HEK293T (cell line): ENCODE data around the gene WIPF3.

ENCODE experiments used
- ARNT ChIP-seq: fragments of 450-650 bp; IDR thresholded peaks from 2 replicates; pipeline ENCODE4 v1.6.1; 2017; ENCODE audit warnings: mild to moderate bottlenecking
- BHLHE40 ChIP-seq: fragments of 450-650 bp; IDR thresholded peaks from 2 replicates; pipeline ENCODE4 v1.6.1; 2016; ENCODE audit warnings: mild to moderate bottlenecking, moderate library complexity, borderline replicate concordance
- FOXA1 ChIP-seq: fragments of 450-650 bp; IDR thresholded peaks from 2 replicates; pipeline ENCODE4 v1.6.1; 2016; ENCODE audit warnings: mild to moderate bottlenecking
- FOXK2 ChIP-seq: fragments of 450-650 bp; IDR thresholded peaks from 2 replicates; pipeline ENCODE4 v1.6.1; 2016; ENCODE audit warnings: mild to moderate bottlenecking
- FOXM1 ChIP-seq: fragments of 450-650 bp; IDR thresholded peaks from 2 replicates; pipeline ENCODE4 v1.6.1; 2017; ENCODE audit warnings: mild to moderate bottlenecking, borderline replicate concordance
- L3MBTL2 ChIP-seq: fragments of 450-650 bp; conservative IDR thresholded peaks from 2 replicates; pipeline ENCODE4 v1.6.1; 2016; ENCODE audit warnings: mild to moderate bottlenecking
- SP1 ChIP-seq: fragments of 450-650 bp; IDR thresholded peaks from 2 replicates; pipeline ENCODE4 v1.6.1; 2017
- SUZ12 ChIP-seq: fragments of 450-650 bp; IDR thresholded peaks from 2 replicates; pipeline ENCODE4 v1.6.1; 2016; ENCODE audit warnings: mild to moderate bottlenecking
- TARDBP ChIP-seq: fragments of 450-650 bp; IDR thresholded peaks from 2 replicates; pipeline ENCODE4 v1.6.1; 2016

GRCh38 chr7:29915481-29916215, 109.3 kb downstream of the WIPF3 start:
- TF ChIP-seq FOXA1: no peak
- TF ChIP-seq BHLHE40: no peak
- TF ChIP-seq FOXK2: no peak
- no peak for TF ChIP-seq L3MBTL2
- no peak for TF ChIP-seq ARNT
- TF ChIP-seq TARDBP: no peak
- no peak for TF ChIP-seq FOXM1
- TF ChIP-seq SP1: no peak
- no peak for TF ChIP-seq SUZ12
